Ovary (tissue), 3 donors: ENCODE measurements around the gene RABL3.

Experiments used
- EP300 ChIP-seq: sonication (generic); formaldehyde crosslinking; IDR thresholded peaks from one replicate; pipeline ENCODE4 v1.6.1; 2017; ENCODE audit warnings: antibody characterized with exemption
- POLR2A ChIP-seq: fragments of 450-650 bp; IDR thresholded peaks from one replicate; pipeline ENCODE4 v1.6.1; 2017; ENCODE audit warnings: antibody characterized with exemption, mild to moderate bottlenecking, moderate library complexity
- TF ChIP-seq, protein P1 (sequence below), 3 donors: fragments of 450-650 bp in 2 of 3; fragments of 200-600 bp in 1 of 3; IDR thresholded peaks; one replicate each; pipeline versions ENCODE4 v1.5.1 to v1.8.0; 2016 to 2022; ENCODE audit warnings: antibody characterized with exemption in 3 of 3, mild to moderate bottlenecking in 1 of 3
- donor health status: DM: no; HTN: no; CAD: no.

DNA sequence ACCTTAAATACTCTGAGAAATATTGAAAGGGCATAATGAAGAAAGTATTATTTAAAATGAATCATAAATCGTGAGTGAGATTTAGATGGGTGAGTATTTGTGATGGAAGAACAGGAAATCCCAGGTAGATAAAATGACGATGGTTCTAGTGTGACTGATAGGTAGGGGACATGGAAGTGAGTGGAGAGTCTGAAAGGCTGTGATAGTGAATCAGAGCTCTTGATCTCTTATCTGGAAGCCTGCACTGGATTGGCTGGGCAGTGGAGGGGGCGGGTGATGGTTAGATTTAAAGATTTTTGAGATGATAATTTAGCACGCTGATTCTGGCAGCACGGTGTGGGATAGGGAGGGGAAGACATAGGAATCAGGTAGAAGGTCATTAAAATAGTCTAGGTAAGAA, 80.4 kb downstream of the RABL3 start:
- TF ChIP-seq, protein P1, sequence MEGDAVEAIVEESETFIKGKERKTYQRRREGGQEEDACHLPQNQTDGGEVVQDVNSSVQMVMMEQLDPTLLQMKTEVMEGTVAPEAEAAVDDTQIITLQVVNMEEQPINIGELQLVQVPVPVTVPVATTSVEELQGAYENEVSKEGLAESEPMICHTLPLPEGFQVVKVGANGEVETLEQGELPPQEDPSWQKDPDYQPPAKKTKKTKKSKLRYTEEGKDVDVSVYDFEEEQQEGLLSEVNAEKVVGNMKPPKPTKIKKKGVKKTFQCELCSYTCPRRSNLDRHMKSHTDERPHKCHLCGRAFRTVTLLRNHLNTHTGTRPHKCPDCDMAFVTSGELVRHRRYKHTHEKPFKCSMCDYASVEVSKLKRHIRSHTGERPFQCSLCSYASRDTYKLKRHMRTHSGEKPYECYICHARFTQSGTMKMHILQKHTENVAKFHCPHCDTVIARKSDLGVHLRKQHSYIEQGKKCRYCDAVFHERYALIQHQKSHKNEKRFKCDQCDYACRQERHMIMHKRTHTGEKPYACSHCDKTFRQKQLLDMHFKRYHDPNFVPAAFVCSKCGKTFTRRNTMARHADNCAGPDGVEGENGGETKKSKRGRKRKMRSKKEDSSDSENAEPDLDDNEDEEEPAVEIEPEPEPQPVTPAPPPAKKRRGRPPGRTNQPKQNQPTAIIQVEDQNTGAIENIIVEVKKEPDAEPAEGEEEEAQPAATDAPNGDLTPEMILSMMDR (IDR thresholded peaks at IDR 0.05), result no peak
- no peak for TF ChIP-seq EP300
- no peak for TF ChIP-seq POLR2A
